Kidney (tissue), 14 donors: Measurements from ENCODE around the gene TMEM184A. TPM values are rescaled to one million over a fixed set of nuclear protein-coding genes. Genes with fewer than 3 reads are reported as not detected.

Experiments used
- DNase-seq, 5 donors: peaks; one replicate each; pipeline ENCODE4 v3.0.0-alpha.2; 2013 to 2020
- FAIRE-seq: peaks from 2 replicates; lab custom pipeline; 2012; peaks lifted over from hg19 to GRCh38; lab: Jason Lieb, UNC
- H3K27ac ChIP-seq, 2 donors: one replicate each; pipeline ENCODE4 v1.7.0; 2013; ENCODE audit warnings: low read depth in 2 of 2, low read length in 2 of 2, inconsistent platforms in 1 of 2
- H3K27me3 ChIP-seq: one replicate; pipeline ENCODE4 v1.7.1; 2013; ENCODE audit warnings: low read length, inconsistent platforms; ENCODE audit not compliant: control insufficient read depth, insufficient read depth
- H3K36me3 ChIP-seq, 3 donors: one replicate each; pipeline versions ENCODE4 v1.7.0 to v1.7.1; 2013; ENCODE audit warnings: low read length in 3 of 3, control low read depth in 1 of 3, inconsistent platforms in 1 of 3; ENCODE audit not compliant: insufficient read depth in 3 of 3, control insufficient read depth in 2 of 3
- H3K4me1 ChIP-seq, 3 donors: one replicate each; pipeline versions ENCODE4 v1.7.0 to v1.7.1; 2013; ENCODE audit warnings: low read length in 3 of 3, inconsistent platforms in 1 of 3, low read depth in 1 of 3; ENCODE audit not compliant: control insufficient read depth in 2 of 3, insufficient read depth in 2 of 3
- H3K4me3 ChIP-seq, 3 donors: one replicate each; pipeline versions ENCODE4 v1.7.0 to v1.8.1; 2013; ENCODE audit warnings: low read length in 3 of 3, control low read depth in 1 of 3, inconsistent platforms in 1 of 3
- H3K9ac ChIP-seq, 3 donors: one replicate each; pipeline versions ENCODE4 v1.7.0 to v1.7.1; 2013; ENCODE audit warnings: low read length in 3 of 3, control low read depth in 1 of 3, inconsistent platforms in 1 of 3
- H3K9me3 ChIP-seq, 3 donors: one replicate each; pipeline versions ENCODE4 v1.7.0 to v1.7.1; 2013; ENCODE audit warnings: low read length in 3 of 3, control low read depth in 1 of 3, inconsistent platforms in 1 of 3; ENCODE audit not compliant: control insufficient read depth in 2 of 3, insufficient read depth in 1 of 3
- CTCF ChIP-seq: IDR thresholded peaks from 3 replicates; pipeline ENCODE4 v1.5.1; 2012; ENCODE audit warnings: mild to moderate bottlenecking, moderate library complexity, borderline replicate concordance; ENCODE audit not compliant: insufficient read depth; ENCODE audit errors: extremely low read depth
- intact Hi-C: fragments of 100-400 bp; cut with DNase I; formaldehyde crosslinking; loops from one replicate; pipeline ENCODE4 v1.11.1; 2022
- polyA plus RNA-seq: library from polyadenylated mRNA; stranded (reverse); fragments of 350-450 nt; fragmentation: Illumina TruSeq; extraction: RNeasy Lipid Tissue Mini Kit (QIAGEN cat#74804); gene quantifications from one replicate; pipeline ENCODE4 v1.2.3, GENCODE V29; 2014; ENCODE audit warnings: low read depth, low replicate concordance; ENCODE audit not compliant: insufficient read depth
- total RNA-seq: library from RNA; stranded (reverse); fragmentation: NEBNext Ultra II Directional; extraction: Animal tissue kit (Norgen Biotek cat#: 25700); gene quantifications from one replicate; pipeline ENCODE4 v1.2.1, GENCODE V29; 2021
- donor health status: control.
- donor health status: control.
- donor health status: control.
- donor health status: control.
- donor health status: control.
- donor health status: DM: yes; HTN: yes; CAD: no.
- donor health status: Normal renal cell carcinoma (clear cell type).

TMEM184A gene
- total and polyA plus RNA-seq, 2 donors from 2014 or later, result 6.8 to 11.0 TPM

GRCh38 chr7:1597066-1597760 lies 41.2 kb upstream of the TMEM184A start:
- intact Hi-C loops, result no loop called here
- Histone ChIP-seq H3K36me3 (no peaks in the 10 kb centered on the region), H3K4me1 (no peaks in the 10 kb centered on the region), H3K27ac (no peak overlapping the region), H3K9ac (no peak overlapping the region), H3K4me3 (no peak overlapping the region), H3K27me3 (no peaks in the 10 kb centered on the region), H3K9me3 (no peaks in the 10 kb centered on the region)
- DNase-seq, result peak in 1 of 5 donors; percentile 7
- no peak for TF ChIP-seq CTCF
- no peak for FAIRE-seq

- FAIRE-seq, result no peak
- Histone ChIP-seq H3K4me1 (no peaks in the 10 kb centered on the region), H3K27me3 (peaks cover 4% of the 10 kb centered on the region), H3K9ac (no peak overlapping the region), H3K27ac (no peak overlapping the region), H3K36me3 (no peaks in the 10 kb centered on the region), H3K9me3 (no peaks in the 10 kb centered on the region), H3K4me3 (no peak overlapping the region)
- DNase-seq, result peak in 1 of 5 donors; percentile 53
- no peak for TF ChIP-seq CTCF
- intact Hi-C loops, result no loop called here
Measured at GRCh38 chr7:1596181-1597043, 40.4 kb upstream of the TMEM184A start.

GRCh38 chr7:1595636-1596035 lies 39.6 kb upstream of the TMEM184A start:
- Histone ChIP-seq H3K4me3 (no peak overlapping the region), H3K36me3 (no peaks in the 10 kb centered on the region), H3K27ac (no peak overlapping the region), H3K9me3 (no peaks in the 10 kb centered on the region), H3K4me1 (no peaks in the 10 kb centered on the region), H3K9ac (no peak overlapping the region), H3K27me3 (peaks cover 5% of the 10 kb centered on the region)
- no peak for TF ChIP-seq CTCF
- peak in 1 of 5 donors; percentile 51 for DNase-seq
- intact Hi-C loops, result no loop called here
- no peak for FAIRE-seq
